Mesodermal cell (in vitro differentiated cells): ENCODE data around the gene DKK3.
A peak's percentile ranks its signal among the peaks of the same experiment; 100 is the strongest.
"Not testable (repeated sequence)": the region's sequence is repeated elsewhere in the genome, so short reads cannot be mapped to it uniquely, and the experiment has no call there.

Experiments
- H3K27ac ChIP-seq: 2 replicates; pipeline ENCODE4 v1.7.0; 2013; ENCODE audit warnings: mild to moderate bottlenecking, low read depth, low read length, moderate library complexity; ENCODE audit not compliant: severe bottlenecking
- H3K36me3 ChIP-seq: 2 replicates; pipeline ENCODE4 v1.7.1; 2013; ENCODE audit warnings: mild to moderate bottlenecking, low read length, moderate library complexity; ENCODE audit not compliant: control insufficient read depth, insufficient read depth
- H3K4me1 ChIP-seq: one replicate; pipeline ENCODE4 v1.7.1; 2013; ENCODE audit warnings: mild to moderate bottlenecking, low read length; ENCODE audit not compliant: insufficient read depth, control insufficient read depth, poor library complexity, severe bottlenecking
- H3K4me3 ChIP-seq: 2 replicates; pipeline ENCODE4 v1.7.0; 2013; ENCODE audit warnings: low read length, control low read depth, mild to moderate bottlenecking; ENCODE audit not compliant: insufficient read depth, poor library complexity, severe bottlenecking; ENCODE audit errors: extremely low read depth
- H3K9me3 ChIP-seq: 2 replicates; pipeline ENCODE4 v1.7.1; 2013; ENCODE audit warnings: mild to moderate bottlenecking, low read length, moderate library complexity; ENCODE audit not compliant: control insufficient read depth
- WGBS, 2 experiments: methylation state at CpG; one replicate each; pipeline ENCODE4 v1.1.5; 2013; ENCODE audit warnings: missing lambda C conversion rate in 2 of 2; ENCODE audit not compliant: insufficient coverage in 2 of 2; 5-methylcytosine and 5-hydroxymethylcytosine counted together

DKK3 gene

DNA sequence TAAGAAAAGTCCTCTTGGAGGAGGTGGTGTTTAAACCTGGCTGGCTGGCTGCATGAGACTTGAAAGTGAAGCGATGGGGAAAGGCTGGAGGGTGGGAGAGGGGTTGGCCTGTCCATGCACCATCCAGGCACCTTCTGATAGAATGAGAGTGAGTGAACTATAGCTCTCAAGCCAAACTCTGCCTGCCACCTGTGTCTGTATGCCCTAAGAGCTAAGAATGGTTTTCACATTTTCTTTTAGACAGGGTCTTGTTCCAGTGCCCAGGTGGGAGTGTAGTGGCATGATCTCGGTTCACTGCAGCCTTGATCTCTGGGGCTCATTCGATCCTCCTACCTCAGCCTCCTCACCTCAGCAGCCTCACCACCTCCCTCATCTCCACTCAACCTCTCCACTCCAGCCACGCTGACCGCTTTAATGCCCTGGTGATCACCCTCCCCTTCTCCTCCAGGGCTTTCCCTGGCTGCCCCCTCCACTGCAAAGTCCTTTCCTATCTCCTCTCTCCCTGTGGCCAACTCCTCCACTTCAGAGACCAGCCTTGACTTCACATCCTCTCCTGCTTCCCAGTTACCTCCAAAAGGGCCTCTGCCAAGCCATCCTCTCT lies 38.3 kb upstream of the DKK3 start:
- H3K4me1 ChIP-seq: peaks cover 40% of the 10 kb centered on the region
- 89 to 94% methylated on average over 5 of the region's 5 CpGs for WGBS, 2 experiments

GRCh38 chr11:12045914-12046635 lies 37.6 kb upstream of the DKK3 start:
- 84 to 86% methylated on average over 6 of the region's 7 CpGs for WGBS, 2 experiments
- Histone ChIP-seq H3K4me3 (no peak overlapping the region), H3K9me3 (no peaks in the 10 kb centered on the region), H3K27ac (no peak overlapping the region), H3K4me1 (peaks cover 40% of the 10 kb centered on the region), H3K36me3 (no peaks in the 10 kb centered on the region)

More for the DNA sequence above, 38.3 kb upstream of the DKK3 start:
- H3K36me3 ChIP-seq: no peaks in the 10 kb centered on the region
- no peak overlapping the region for H3K4me3 ChIP-seq
- peak overlapping the region; percentile 45 for H3K27ac ChIP-seq
- no peaks in the 10 kb centered on the region for H3K9me3 ChIP-seq

- 88 to 95% methylated on average over 8 of the region's 8 CpGs for WGBS, 2 experiments
- H3K27ac ChIP-seq: peak overlapping the region; percentile 92
These were observed 36.4 kb upstream of the DKK3 start for GRCh38 chr11:12044799-12045198.

GRCh38 chr11:12043959-12044791 lies 35.7 kb upstream of the DKK3 start:
- no peak overlapping the region for H3K4me3 ChIP-seq
- 29 to 44% methylated on average over 13 of the region's 14 CpGs for WGBS, 2 experiments

More at GRCh38 chr11:12044799-12045198, 36.4 kb upstream of the DKK3 start:
- Histone ChIP-seq H3K9me3 (peaks cover 11% of the 10 kb centered on the region), H3K4me1 (peaks cover 40% of the 10 kb centered on the region), H3K36me3 (no peaks in the 10 kb centered on the region), H3K4me3 (no peak overlapping the region)

GRCh38 chr11:12043221-12043620 lies 34.8 kb upstream of the DKK3 start:
- Histone ChIP-seq H3K4me1 (peaks cover 31% of the 10 kb centered on the region), H3K36me3 (no peaks in the 10 kb centered on the region), H3K4me3 (no peak overlapping the region), H3K27ac (peak overlapping the region; percentile 92), H3K9me3 (peaks cover 14% of the 10 kb centered on the region)
- 88 to 93% methylated on average over 3 to 6 of the region's 7 CpGs for WGBS, 2 experiments

More at GRCh38 chr11:12043959-12044791, 35.7 kb upstream of the DKK3 start:
- Histone ChIP-seq H3K9me3 (peaks cover 12% of the 10 kb centered on the region), H3K36me3 (no peaks in the 10 kb centered on the region), H3K4me1 (peaks cover 40% of the 10 kb centered on the region), H3K27ac (peak overlapping the region; percentile 92)

DNA sequence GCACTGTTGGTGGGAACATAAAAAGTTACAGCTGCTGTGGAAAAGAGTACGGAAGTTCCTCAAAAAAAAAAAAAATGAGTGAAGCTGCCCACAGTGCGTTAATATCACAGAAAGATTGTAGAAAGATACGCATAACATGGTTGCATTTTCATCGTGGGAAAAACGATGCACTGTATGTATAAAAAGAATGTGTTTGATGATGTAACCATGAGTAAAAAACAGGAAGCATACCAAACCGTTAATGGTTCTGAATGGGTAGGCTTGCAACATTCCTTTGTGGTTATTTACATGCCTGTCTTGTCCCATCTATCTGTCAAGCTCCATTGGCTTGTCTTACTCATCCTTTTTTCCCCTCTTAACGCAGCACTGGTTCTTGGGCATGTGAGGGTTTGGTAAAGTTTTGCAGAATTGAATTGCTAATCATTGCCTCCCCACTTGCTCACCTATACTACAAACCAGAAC lies 33.8 kb upstream of the DKK3 start:
- 73 to 80% methylated on average over 5 to 6 of the region's 7 CpGs for WGBS, 2 experiments
- Histone ChIP-seq H3K36me3 (no peaks in the 10 kb centered on the region), H3K27ac (peak overlapping the region; percentile 92), H3K4me3 (no peak overlapping the region), H3K4me1 (peaks cover 29% of the 10 kb centered on the region), H3K9me3 (peaks cover 14% of the 10 kb centered on the region)

- Histone ChIP-seq H3K4me1 (peaks cover 20% of the 10 kb centered on the region), H3K9me3 (peaks cover 14% of the 10 kb centered on the region)
- WGBS, 2 experiments: 80 to 87% methylated on average over 3 to 4 of the region's 5 CpGs
- H3K36me3 ChIP-seq, H3K4me3 ChIP-seq, H3K27ac ChIP-seq: not testable (repeated sequence)
These were observed 32.3 kb upstream of the DKK3 start for GRCh38 chr11:12040719-12041118.

- Histone ChIP-seq H3K4me3 (no peak overlapping the region), H3K9me3 (no peaks in the 10 kb centered on the region)
- no CpG with 5 or more reads among the region's 2 CpGs for WGBS, 2 experiments
These were observed 24.5 kb upstream of the DKK3 start for GRCh38 chr11:12032968-12033367.

DNA sequence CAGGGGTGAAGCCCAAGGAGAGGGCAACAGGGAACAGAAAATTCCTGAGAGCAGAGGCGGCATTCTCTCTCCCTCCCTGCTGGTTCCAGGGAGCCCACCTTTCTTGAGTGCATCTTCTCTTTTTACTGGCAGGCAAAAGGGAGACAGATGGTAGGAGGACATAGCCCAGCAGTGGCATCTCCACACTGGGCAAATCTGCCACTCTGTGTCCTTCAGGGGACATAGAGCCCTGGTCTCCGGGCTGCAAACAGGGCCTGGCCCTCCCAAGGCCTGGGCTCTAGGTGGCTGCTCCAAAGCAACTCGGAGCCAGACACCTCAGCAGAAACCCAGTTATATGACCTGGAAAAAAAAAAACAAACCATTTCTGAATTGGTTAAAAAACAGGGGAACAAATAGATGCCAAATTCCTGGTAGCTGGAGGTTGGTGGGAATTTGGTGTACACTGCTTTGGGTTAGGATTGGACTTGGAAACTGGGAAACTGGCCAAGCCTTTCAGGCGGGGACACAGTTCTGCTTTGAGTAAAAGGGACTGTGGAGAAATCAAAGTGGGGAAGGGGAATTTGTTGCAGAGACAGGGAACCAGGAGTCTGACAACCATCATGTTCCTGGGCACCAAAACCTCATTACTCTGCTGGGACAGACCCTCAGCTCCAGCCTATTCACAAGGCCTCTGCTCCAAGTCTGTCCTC lies 23.6 kb upstream of the DKK3 start:
- Histone ChIP-seq H3K4me3 (no peak overlapping the region), H3K4me1 (peaks cover 7% of the 10 kb centered on the region), H3K27ac (no peak overlapping the region), H3K9me3 (no peaks in the 10 kb centered on the region), H3K36me3 (no peaks in the 10 kb centered on the region)
- 92 to 97% methylated on average over 3 of the region's 4 CpGs for WGBS, 2 experiments

More at GRCh38 chr11:12032968-12033367, 24.5 kb upstream of the DKK3 start:
- Histone ChIP-seq H3K4me1 (peaks cover 7% of the 10 kb centered on the region), H3K36me3 (no peaks in the 10 kb centered on the region), H3K27ac (no peak overlapping the region)

- no peaks in the 10 kb centered on the region for H3K36me3 ChIP-seq
- peak overlapping the region; percentile 77 for H3K27ac ChIP-seq
- WGBS, 2 experiments: 73 to 95% methylated on average over 3 of the region's 5 CpGs
- no peak overlapping the region for H3K4me3 ChIP-seq
- peaks cover 7% of the 10 kb centered on the region for H3K4me1 ChIP-seq
- peaks cover 9% of the 10 kb centered on the region for H3K9me3 ChIP-seq
These were observed 21.4 kb upstream of the DKK3 start for GRCh38 chr11:12029738-12030363.
